ENCODE measurements around the gene NEURL1B.

DNA sequence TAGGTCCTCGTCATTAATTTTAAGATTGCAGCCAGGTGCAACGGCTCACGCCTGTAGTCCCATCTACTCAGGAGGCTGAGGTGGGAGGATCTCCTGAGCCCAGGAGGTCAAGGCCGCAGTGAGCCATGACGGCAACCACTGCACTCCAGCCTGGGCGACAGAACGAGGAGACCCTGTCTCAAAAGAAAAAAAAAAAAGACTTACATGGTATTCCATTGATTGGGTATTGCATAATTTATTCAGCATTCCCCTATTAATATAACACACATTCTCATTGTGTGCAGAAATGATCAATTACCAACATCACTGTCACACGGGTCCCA is 67.1 kb downstream of the NEURL1B start:
- TF ChIP-seq EZH2 (IDR thresholded peaks at IDR 0.05), result no peak
- no peak for TF ChIP-seq POLR2AphosphoS5 (IDR thresholded peaks at IDR 0.05; ENCODE audit: borderline replicate concordance, low read depth, low read length)

Measured in SK-N-MC (cell line).